ENCODE results near the gene GLRA3. TPM values are rescaled to one million over a fixed set of nuclear protein-coding genes. Genes with fewer than 3 reads are reported as not detected.
A peak's percentile ranks its signal among the peaks of the same experiment; 100 is the strongest.
"Not testable (repeated sequence)": the region's sequence is repeated elsewhere in the genome, so short reads cannot be mapped to it uniquely, and the experiment has no call there.

GLRA3 gene
- polyA plus RNA-seq, 1 donor from 2014 or later, result 0.76 TPM

GRCh38 chr4:174631901-174632758 lies 196.9 kb downstream of the GLRA3 start:
- no peak overlapping the region for H3K27ac ChIP-seq (ENCODE audit: low read length)
- no peaks in the 10 kb centered on the region for H3K9me2 ChIP-seq (ENCODE audit: insufficient read depth, low read length)
- H3K9ac ChIP-seq (ENCODE audit: low read length), result no peak overlapping the region
- H4K20me1 ChIP-seq (ENCODE audit: insufficient read depth), result no peaks in the 10 kb centered on the region
- TF ChIP-seq POLR2AphosphoS5 (IDR thresholded peaks at IDR 0.05) (no peak), SMC3 (conservative IDR thresholded peaks at IDR 0.05; ENCODE audit: poor library complexity) (peak; percentile 92), EZH2 (IDR thresholded peaks at IDR 0.05; ENCODE audit: borderline replicate concordance, insufficient read depth, low read length, poor library complexity, severe bottlenecking) (no peak), EP300 (conservative IDR thresholded peaks at IDR 0.05; ENCODE audit: poor library complexity, severe bottlenecking) (no peak), MXI1 (conservative IDR thresholded peaks at IDR 0.05; ENCODE audit: poor library complexity, severe bottlenecking) (no peak), RAD21 (conservative IDR thresholded peaks at IDR 0.05) (peak; percentile 89), TAF1 (IDR thresholded peaks at IDR 0.05; ENCODE audit: low read depth) (no peak)
- TF ChIP-seq, protein P1, sequence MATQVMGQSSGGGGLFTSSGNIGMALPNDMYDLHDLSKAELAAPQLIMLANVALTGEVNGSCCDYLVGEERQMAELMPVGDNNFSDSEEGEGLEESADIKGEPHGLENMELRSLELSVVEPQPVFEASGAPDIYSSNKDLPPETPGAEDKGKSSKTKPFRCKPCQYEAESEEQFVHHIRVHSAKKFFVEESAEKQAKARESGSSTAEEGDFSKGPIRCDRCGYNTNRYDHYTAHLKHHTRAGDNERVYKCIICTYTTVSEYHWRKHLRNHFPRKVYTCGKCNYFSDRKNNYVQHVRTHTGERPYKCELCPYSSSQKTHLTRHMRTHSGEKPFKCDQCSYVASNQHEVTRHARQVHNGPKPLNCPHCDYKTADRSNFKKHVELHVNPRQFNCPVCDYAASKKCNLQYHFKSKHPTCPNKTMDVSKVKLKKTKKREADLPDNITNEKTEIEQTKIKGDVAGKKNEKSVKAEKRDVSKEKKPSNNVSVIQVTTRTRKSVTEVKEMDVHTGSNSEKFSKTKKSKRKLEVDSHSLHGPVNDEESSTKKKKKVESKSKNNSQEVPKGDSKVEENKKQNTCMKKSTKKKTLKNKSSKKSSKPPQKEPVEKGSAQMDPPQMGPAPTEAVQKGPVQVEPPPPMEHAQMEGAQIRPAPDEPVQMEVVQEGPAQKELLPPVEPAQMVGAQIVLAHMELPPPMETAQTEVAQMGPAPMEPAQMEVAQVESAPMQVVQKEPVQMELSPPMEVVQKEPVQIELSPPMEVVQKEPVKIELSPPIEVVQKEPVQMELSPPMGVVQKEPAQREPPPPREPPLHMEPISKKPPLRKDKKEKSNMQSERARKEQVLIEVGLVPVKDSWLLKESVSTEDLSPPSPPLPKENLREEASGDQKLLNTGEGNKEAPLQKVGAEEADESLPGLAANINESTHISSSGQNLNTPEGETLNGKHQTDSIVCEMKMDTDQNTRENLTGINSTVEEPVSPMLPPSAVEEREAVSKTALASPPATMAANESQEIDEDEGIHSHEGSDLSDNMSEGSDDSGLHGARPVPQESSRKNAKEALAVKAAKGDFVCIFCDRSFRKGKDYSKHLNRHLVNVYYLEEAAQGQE (IDR thresholded peaks at IDR 0.05; ENCODE audit: borderline replicate concordance), result no peak
- TF ChIP-seq, protein P2, sequence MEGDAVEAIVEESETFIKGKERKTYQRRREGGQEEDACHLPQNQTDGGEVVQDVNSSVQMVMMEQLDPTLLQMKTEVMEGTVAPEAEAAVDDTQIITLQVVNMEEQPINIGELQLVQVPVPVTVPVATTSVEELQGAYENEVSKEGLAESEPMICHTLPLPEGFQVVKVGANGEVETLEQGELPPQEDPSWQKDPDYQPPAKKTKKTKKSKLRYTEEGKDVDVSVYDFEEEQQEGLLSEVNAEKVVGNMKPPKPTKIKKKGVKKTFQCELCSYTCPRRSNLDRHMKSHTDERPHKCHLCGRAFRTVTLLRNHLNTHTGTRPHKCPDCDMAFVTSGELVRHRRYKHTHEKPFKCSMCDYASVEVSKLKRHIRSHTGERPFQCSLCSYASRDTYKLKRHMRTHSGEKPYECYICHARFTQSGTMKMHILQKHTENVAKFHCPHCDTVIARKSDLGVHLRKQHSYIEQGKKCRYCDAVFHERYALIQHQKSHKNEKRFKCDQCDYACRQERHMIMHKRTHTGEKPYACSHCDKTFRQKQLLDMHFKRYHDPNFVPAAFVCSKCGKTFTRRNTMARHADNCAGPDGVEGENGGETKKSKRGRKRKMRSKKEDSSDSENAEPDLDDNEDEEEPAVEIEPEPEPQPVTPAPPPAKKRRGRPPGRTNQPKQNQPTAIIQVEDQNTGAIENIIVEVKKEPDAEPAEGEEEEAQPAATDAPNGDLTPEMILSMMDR (IDR thresholded peaks at IDR 0.05; ENCODE audit: poor library complexity, severe bottlenecking), result peak; percentile 87
- H3K4me2 ChIP-seq (ENCODE audit: low read length), result no peak overlapping the region
- H2AFZ ChIP-seq (ENCODE audit: low read depth, low read length), result no peak overlapping the region
- no peaks in the 10 kb centered on the region for H3K27me3 ChIP-seq (ENCODE audit: insufficient read depth, low read depth, low read length)
- no peaks in the 10 kb centered on the region for H3K36me3 ChIP-seq (ENCODE audit: insufficient read depth, low read length)
- H3K4me3 ChIP-seq (ENCODE audit: low read length), result no peak overlapping the region
- no peaks in the 10 kb centered on the region for H3K79me2 ChIP-seq (replicated peaks; ENCODE audit: insufficient read depth, low read length)
- no peaks in the 10 kb centered on the region for H3F3A ChIP-seq (ENCODE audit: insufficient read depth, low read length, poor library complexity, severe bottlenecking)
- H3K9me3 ChIP-seq (ENCODE audit: low read length), result no peaks in the 10 kb centered on the region

- H3K27ac ChIP-seq (ENCODE audit: low read length); H3K36me3 ChIP-seq (ENCODE audit: insufficient read depth, low read length); H3K9me3 ChIP-seq (ENCODE audit: low read length); H3K79me2 ChIP-seq (replicated peaks; ENCODE audit: insufficient read depth, low read length); H3F3A ChIP-seq (ENCODE audit: insufficient read depth, low read length, poor library complexity, severe bottlenecking); H3K9me2 ChIP-seq (ENCODE audit: insufficient read depth, low read length); H2AFZ ChIP-seq (ENCODE audit: low read depth, low read length); H3K4me2 ChIP-seq (ENCODE audit: low read length); H3K4me3 ChIP-seq (ENCODE audit: low read length); H3K27me3 ChIP-seq (ENCODE audit: insufficient read depth, low read depth, low read length); H3K9ac ChIP-seq (ENCODE audit: low read length); H4K20me1 ChIP-seq (ENCODE audit: insufficient read depth): not testable (repeated sequence)
These were observed 199.1 kb downstream of the GLRA3 start for GRCh38 chr4:174629907-174630450.
